ENCODE data around the gene KIDINS220.
A peak's percentile ranks its signal among the peaks of the same experiment; 100 is the strongest.

Gene KIDINS220

GRCh38 chr2:8693157-8693821 lies 144.1 kb downstream of the KIDINS220 start:
- no peak overlapping the region for H3K4me3 ChIP-seq (replicated peaks; ENCODE audit: low read depth, low read length)
- TF ChIP-seq, protein P1, sequence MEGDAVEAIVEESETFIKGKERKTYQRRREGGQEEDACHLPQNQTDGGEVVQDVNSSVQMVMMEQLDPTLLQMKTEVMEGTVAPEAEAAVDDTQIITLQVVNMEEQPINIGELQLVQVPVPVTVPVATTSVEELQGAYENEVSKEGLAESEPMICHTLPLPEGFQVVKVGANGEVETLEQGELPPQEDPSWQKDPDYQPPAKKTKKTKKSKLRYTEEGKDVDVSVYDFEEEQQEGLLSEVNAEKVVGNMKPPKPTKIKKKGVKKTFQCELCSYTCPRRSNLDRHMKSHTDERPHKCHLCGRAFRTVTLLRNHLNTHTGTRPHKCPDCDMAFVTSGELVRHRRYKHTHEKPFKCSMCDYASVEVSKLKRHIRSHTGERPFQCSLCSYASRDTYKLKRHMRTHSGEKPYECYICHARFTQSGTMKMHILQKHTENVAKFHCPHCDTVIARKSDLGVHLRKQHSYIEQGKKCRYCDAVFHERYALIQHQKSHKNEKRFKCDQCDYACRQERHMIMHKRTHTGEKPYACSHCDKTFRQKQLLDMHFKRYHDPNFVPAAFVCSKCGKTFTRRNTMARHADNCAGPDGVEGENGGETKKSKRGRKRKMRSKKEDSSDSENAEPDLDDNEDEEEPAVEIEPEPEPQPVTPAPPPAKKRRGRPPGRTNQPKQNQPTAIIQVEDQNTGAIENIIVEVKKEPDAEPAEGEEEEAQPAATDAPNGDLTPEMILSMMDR (IDR thresholded peaks at IDR 0.05; ENCODE audit: insufficient read depth, low read length, poor library complexity, severe bottlenecking), result peak; percentile 78

DNA sequence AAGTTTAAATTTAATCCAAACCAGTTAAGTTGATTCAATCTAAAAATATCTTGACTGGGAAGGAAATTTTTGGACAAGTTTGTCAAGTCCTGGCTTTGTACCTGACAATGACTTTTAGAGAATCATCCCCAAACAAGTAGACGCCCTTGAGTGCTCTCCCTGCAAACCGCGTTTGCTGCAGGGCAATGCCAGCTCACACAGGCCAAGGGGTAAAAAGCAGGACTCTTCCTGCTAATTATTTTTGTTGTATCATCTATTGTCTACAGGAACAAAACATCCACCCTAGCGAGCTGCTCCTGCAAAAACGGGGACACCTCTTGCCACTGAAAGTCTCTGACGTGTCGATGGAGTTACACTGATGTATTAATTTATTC lies 144.6 kb downstream of the KIDINS220 start:
- TF ChIP-seq, protein P1 (IDR thresholded peaks at IDR 0.05; ENCODE audit: insufficient read depth, low read length, poor library complexity, severe bottlenecking), result no peak
- Histone ChIP-seq H3K4me3 (replicated peaks; ENCODE audit: low read depth, low read length) (no peak overlapping the region), H3K36me3 (ENCODE audit: control insufficient read depth, insufficient read depth, low read length) (no peaks in the 10 kb centered on the region), H3K27me3 (replicated peaks; ENCODE audit: control insufficient read depth, insufficient read depth, low read length) (no peaks in the 10 kb centered on the region)
- no peak for DNase-seq (ENCODE audit: extremely low read depth, insufficient read length)

More at GRCh38 chr2:8693157-8693821, 144.1 kb downstream of the KIDINS220 start:
- Histone ChIP-seq H3K36me3 (ENCODE audit: control insufficient read depth, insufficient read depth, low read length) (no peaks in the 10 kb centered on the region), H3K27me3 (replicated peaks; ENCODE audit: control insufficient read depth, insufficient read depth, low read length) (no peaks in the 10 kb centered on the region)
- DNase-seq (ENCODE audit: extremely low read depth, insufficient read length), result peak; percentile 46

DNA sequence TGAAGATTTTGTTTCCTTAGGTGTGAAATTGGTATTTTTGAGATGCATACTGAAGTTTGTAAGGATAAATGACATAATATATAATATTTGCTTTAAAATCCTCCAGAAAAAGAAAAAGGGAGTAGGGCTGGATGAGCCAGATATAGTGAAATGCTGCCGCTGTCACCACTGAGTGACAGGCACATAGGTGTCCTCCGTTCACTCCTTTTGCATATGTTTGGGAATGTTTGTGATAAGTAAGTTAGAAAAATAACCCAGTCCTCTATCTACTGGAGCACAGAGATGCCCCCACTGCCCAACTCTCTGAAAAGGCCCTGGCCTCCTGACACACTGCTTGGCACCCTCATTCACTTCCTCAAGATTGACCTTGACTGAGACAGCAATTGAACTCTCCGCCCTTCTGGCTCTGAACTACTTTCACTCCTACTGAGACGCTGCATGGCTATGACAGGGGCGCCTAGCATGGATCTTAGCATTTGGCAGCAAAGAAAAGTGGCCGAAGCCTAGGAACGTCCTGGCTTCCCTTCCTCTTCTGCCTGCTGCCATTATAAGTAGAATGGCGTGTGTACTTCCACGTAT lies 145.5 kb downstream of the KIDINS220 start:
- Histone ChIP-seq H3K27me3 (replicated peaks; ENCODE audit: control insufficient read depth, insufficient read depth, low read length) (no peaks in the 10 kb centered on the region), H3K4me3 (replicated peaks; ENCODE audit: low read depth, low read length) (no peak overlapping the region), H3K36me3 (ENCODE audit: control insufficient read depth, insufficient read depth, low read length) (no peaks in the 10 kb centered on the region)
- no peak for DNase-seq (ENCODE audit: extremely low read depth, insufficient read length)
- TF ChIP-seq, protein P1 (IDR thresholded peaks at IDR 0.05; ENCODE audit: insufficient read depth, low read length, poor library complexity, severe bottlenecking), result no peak

DNA sequence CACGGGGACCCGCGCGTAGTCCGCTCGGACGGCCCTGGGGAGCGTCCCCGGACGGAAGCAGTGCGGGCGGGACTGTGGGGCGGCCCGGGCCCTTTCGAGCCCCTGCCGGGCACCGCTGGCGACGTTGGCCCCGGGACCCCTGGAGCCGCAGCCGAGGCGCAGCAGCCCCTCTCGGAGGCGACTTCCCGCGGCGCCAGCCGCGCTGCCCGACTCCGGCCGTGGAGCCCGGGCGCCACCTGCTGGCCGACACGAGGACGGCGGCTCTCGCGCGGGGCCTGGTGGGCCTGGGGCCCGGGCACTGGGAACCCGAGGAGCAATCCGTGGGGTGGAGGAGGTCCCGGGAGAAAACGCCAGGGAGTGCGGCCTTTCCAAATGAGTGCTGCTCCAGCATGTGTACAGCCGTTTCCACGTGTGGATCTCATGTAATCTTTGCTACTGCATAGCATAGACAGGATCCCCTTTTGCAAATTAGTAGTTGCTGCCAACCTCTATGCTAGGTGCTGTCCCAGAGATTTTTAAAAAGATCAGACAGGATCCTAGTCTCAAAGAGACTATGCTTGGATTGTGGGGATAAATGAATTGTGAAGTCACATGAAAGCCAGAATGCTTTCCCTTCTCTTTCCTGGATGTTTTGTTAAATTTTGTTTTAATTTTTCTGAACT lies 151.6 kb downstream of the KIDINS220 start:
- peak; percentile 75 for DNase-seq (ENCODE audit: extremely low read depth, insufficient read length)
- Histone ChIP-seq H3K27me3 (replicated peaks; ENCODE audit: control insufficient read depth, insufficient read depth, low read length) (no peaks in the 10 kb centered on the region), H3K36me3 (ENCODE audit: control insufficient read depth, insufficient read depth, low read length) (no peaks in the 10 kb centered on the region), H3K4me3 (replicated peaks; ENCODE audit: low read depth, low read length) (peak overlapping the region; percentile 55)
- TF ChIP-seq, protein P1 (IDR thresholded peaks at IDR 0.05; ENCODE audit: insufficient read depth, low read length, poor library complexity, severe bottlenecking), result peak; percentile 59

- Histone ChIP-seq H3K27me3 (replicated peaks; ENCODE audit: control insufficient read depth, insufficient read depth, low read length) (no peaks in the 10 kb centered on the region), H3K36me3 (ENCODE audit: control insufficient read depth, insufficient read depth, low read length) (no peaks in the 10 kb centered on the region), H3K4me3 (replicated peaks; ENCODE audit: low read depth, low read length) (peak overlapping the region; percentile 55)
- DNase-seq (ENCODE audit: extremely low read depth, insufficient read length), result peak; percentile 57
- TF ChIP-seq, protein P1 (IDR thresholded peaks at IDR 0.05; ENCODE audit: insufficient read depth, low read length, poor library complexity, severe bottlenecking), result no peak
Observed at GRCh38 chr2:8684878-8685696, 152.3 kb downstream of the KIDINS220 start.
